ENCODE results near the gene MPC1.

Gene MPC1

GRCh38 chr6:166382933-166383801 is at the start of gene MPC1:
MPC1 (minus strand) TSS chr6:166382940; CDS start chr6:166382876, 64 bp downstream.
- peak; percentile 90 for DNase-seq

- no peak for DNase-seq
These were observed 47.5 kb upstream of the MPC1 start for GRCh38 chr6:166430269-166430668.

GRCh38 chr6:166424431-166424830 is 41.7 kb upstream of the MPC1 start:
- no peak for DNase-seq

GRCh38 chr6:166423781-166424180 is 41.0 kb upstream of the MPC1 start:
- no peak for DNase-seq

- DNase-seq, result no peak
These were observed 40.5 kb upstream of the MPC1 start for GRCh38 chr6:166423051-166423745.

- no peak for DNase-seq
These were observed 39.6 kb upstream of the MPC1 start for GRCh38 chr6:166422201-166422940.

GRCh38 chr6:166420351-166420750 is 37.6 kb upstream of the MPC1 start:
- DNase-seq, result no peak

- DNase-seq, result no peak
These were observed 37.0 kb upstream of the MPC1 start for GRCh38 chr6:166419717-166420116.

GRCh38 chr6:166419286-166419685 is 36.5 kb upstream of the MPC1 start:
- DNase-seq, result no peak

- no peak for DNase-seq
These were observed 36.0 kb upstream of the MPC1 start for GRCh38 chr6:166418691-166419143.

- DNase-seq, result no peak
These were observed 34.5 kb upstream of the MPC1 start for GRCh38 chr6:166417285-166417691.

GRCh38 chr6:166415833-166416347 is 33.1 kb upstream of the MPC1 start:
- no peak for DNase-seq

GRCh38 chr6:166415306-166415705 is 32.6 kb upstream of the MPC1 start:
- no peak for DNase-seq

- DNase-seq, result no peak
These were observed 30.8 kb upstream of the MPC1 start for GRCh38 chr6:166413491-166413951.

GRCh38 chr6:166412911-166413384 is 30.2 kb upstream of the MPC1 start:
- no peak for DNase-seq

GRCh38 chr6:166412156-166412910 is 29.6 kb upstream of the MPC1 start:
- no peak for DNase-seq

GRCh38 chr6:166411721-166412151 is 29.0 kb upstream of the MPC1 start:
- no peak for DNase-seq

- DNase-seq, result no peak
These were observed 28.5 kb upstream of the MPC1 start for GRCh38 chr6:166411271-166411670.

- no peak for DNase-seq
These were observed 27.7 kb upstream of the MPC1 start for GRCh38 chr6:166410426-166410935.

- DNase-seq, result no peak
These were observed 26.4 kb upstream of the MPC1 start for GRCh38 chr6:166408936-166409755.

GRCh38 chr6:166406197-166406596 is 23.5 kb upstream of the MPC1 start:
- no peak for DNase-seq

Data from NCI-H2029 (cell line).